CD4-positive, alpha-beta memory T cell (primary cell): ENCODE data around the gene TFAP2C. TPM values are rescaled to one million over a fixed set of nuclear protein-coding genes. Genes with fewer than 3 reads are reported as not detected.
"Not testable (repeated sequence)": the region's sequence is repeated elsewhere in the genome, so short reads cannot be mapped to it uniquely, and the experiment has no call there.

Experiments used
- CTCF ChIA-PET: fragments of 350-600 bp; sonication (Branson Sonifier 250); formaldehyde crosslinking; loops from one replicate; lab custom pipeline; 2021; ENCODE audit warnings: inconsistent platforms; ENCODE audit not compliant: partially characterized antibody; lab: Charles Lee
- POLR2A ChIA-PET: fragments of 350-600 bp; sonication (Branson Sonifier 250); formaldehyde crosslinking; loops from one replicate; lab custom pipeline; 2021; ENCODE audit not compliant: partially characterized antibody; lab: Charles Lee
- DNase-seq, 5 donors: peaks; one replicate each; pipeline versions ENCODE4 v3.0.0 to v3.0.0-alpha.2; 2020 to 2022; ENCODE audit warnings: mixed read lengths in 1 of 5
- H3K27ac ChIP-seq: one replicate; pipeline ENCODE4 v1.7.0; 2013; ENCODE audit warnings: low read depth, low read length
- H3K27me3 ChIP-seq: 2 replicates; pipeline ENCODE4 v1.7.0; 2013; ENCODE audit warnings: mild to moderate bottlenecking, low read length, moderate library complexity; ENCODE audit not compliant: insufficient read depth
- H3K36me3 ChIP-seq: 2 replicates; pipeline ENCODE4 v1.7.0; 2013; ENCODE audit warnings: mild to moderate bottlenecking, low read length, moderate library complexity; ENCODE audit not compliant: insufficient read depth
- H3K4me1 ChIP-seq: 2 replicates; pipeline ENCODE4 v1.7.0; 2013; ENCODE audit warnings: mild to moderate bottlenecking, low read length, moderate library complexity; ENCODE audit not compliant: insufficient read depth
- H3K4me3 ChIP-seq, 2 donors: one replicate each; pipeline ENCODE4 v1.7.0; 2013; ENCODE audit warnings: low read length in 2 of 2, mild to moderate bottlenecking in 1 of 2
- H3K9me3 ChIP-seq, 2 donors: one replicate each; pipeline ENCODE4 v1.7.0; 2013; ENCODE audit warnings: low read length in 2 of 2, control low read depth in 1 of 2; ENCODE audit not compliant: control insufficient read depth in 1 of 2
- H3K27ac Mint-ChIP-seq, 7 donors: one replicate each; pipeline ENCODE4 v1.8.0; 2020 to 2021; ENCODE audit warnings: mixed read lengths in 7 of 7, mild to moderate bottlenecking in 6 of 7, inconsistent platforms in 3 of 7, moderate library complexity in 3 of 7
- H3K27me3 Mint-ChIP-seq, 2 donors: one replicate each; pipeline ENCODE4 v1.8.0; 2020 to 2021; ENCODE audit warnings: mixed read lengths in 2 of 2
- H3K36me3 Mint-ChIP-seq, 2 donors: one replicate each; pipeline ENCODE4 v1.8.0; 2020 to 2021; ENCODE audit warnings: mixed read lengths in 2 of 2, inconsistent platforms in 1 of 2, mild to moderate bottlenecking in 1 of 2
- H3K4me1 Mint-ChIP-seq, 4 donors: one replicate each; pipeline ENCODE4 v1.8.0; 2020 to 2021; ENCODE audit warnings: mixed read lengths in 4 of 4, mild to moderate bottlenecking in 1 of 4
- H3K4me3 Mint-ChIP-seq, 8 donors: one replicate each; pipeline ENCODE4 v1.8.0; 2020 to 2021; ENCODE audit warnings: mixed read lengths in 8 of 8, mild to moderate bottlenecking in 7 of 8, moderate library complexity in 6 of 8, inconsistent platforms in 3 of 8
- H3K9me3 Mint-ChIP-seq, 8 donors: one replicate each; pipeline ENCODE4 v1.8.0; 2020 to 2021; ENCODE audit warnings: mixed read lengths in 8 of 8, mild to moderate bottlenecking in 5 of 8, inconsistent platforms in 3 of 8, moderate library complexity in 1 of 8
- intact Hi-C: fragments of 100-400 bp; cut with micrococcal nuclease; formaldehyde crosslinking; loops from one replicate; pipeline ENCODE4 v1.15.1; 2023
- polyA plus RNA-seq, 2 donors: library from polyadenylated mRNA; unstranded; fragments of 300-500 nt; fragmentation: Illumina TruSeq; gene quantifications; one replicate each; pipeline ENCODE4 v1.2.3, GENCODE V29; 2021
- total RNA-seq, 2 experiments: library from RNA; stranded (reverse); gene quantifications; one replicate each; pipeline ENCODE4 v1.2.3, GENCODE V29; 2021

The TFAP2C gene
- total and polyA plus RNA-seq, 4 experiments from 2014 or later, result not detected

GRCh38 chr20:56656632-56657031, 27.5 kb downstream of the TFAP2C start:
- Mint-ChIP-seq H3K9me3 (no peaks in the 10 kb centered on the region), H3K27ac (no peak overlapping the region), H3K4me1 (no peaks in the 10 kb centered on the region), H3K36me3 (no peaks in the 10 kb centered on the region), H3K27me3 (peaks cover 3 to 4% of the 10 kb centered on the region in 2 donors), H3K4me3 (no peak overlapping the region)
- Histone ChIP-seq H3K27me3 (no peaks in the 10 kb centered on the region), H3K27ac (no peak overlapping the region), H3K4me3 (no peak overlapping the region), H3K4me1 (no peaks in the 10 kb centered on the region), H3K9me3 (no peaks in the 10 kb centered on the region), H3K36me3 (no peaks in the 10 kb centered on the region)
- CTCF ChIA-PET, result no interaction called here
- intact Hi-C loops, result no loop called here
- POLR2A ChIA-PET, result no interaction called here
- DNase-seq, result no peak

GRCh38 chr20:56657879-56658278, 28.8 kb downstream of the TFAP2C start:
- no peaks in the 10 kb centered on the region for H3K9me3 ChIP-seq
- Mint-ChIP-seq H3K27me3 (peaks cover 3 to 4% of the 10 kb centered on the region in 2 donors), H3K4me3 (no peak overlapping the region), H3K36me3 (no peaks in the 10 kb centered on the region), H3K9me3 (no peaks in the 10 kb centered on the region), H3K4me1 (no peaks in the 10 kb centered on the region), H3K27ac (no peak overlapping the region)
- H3K4me3 ChIP-seq, result no peak overlapping the region
- no peak overlapping the region for H3K27ac ChIP-seq
- intact Hi-C loops, result no loop called here
- POLR2A ChIA-PET, result no interaction called here
- no peaks in the 10 kb centered on the region for H3K27me3 ChIP-seq
- no peak for DNase-seq
- CTCF ChIA-PET, result no interaction called here
- H3K4me1 ChIP-seq, result no peaks in the 10 kb centered on the region
- no peaks in the 10 kb centered on the region for H3K36me3 ChIP-seq

DNA sequence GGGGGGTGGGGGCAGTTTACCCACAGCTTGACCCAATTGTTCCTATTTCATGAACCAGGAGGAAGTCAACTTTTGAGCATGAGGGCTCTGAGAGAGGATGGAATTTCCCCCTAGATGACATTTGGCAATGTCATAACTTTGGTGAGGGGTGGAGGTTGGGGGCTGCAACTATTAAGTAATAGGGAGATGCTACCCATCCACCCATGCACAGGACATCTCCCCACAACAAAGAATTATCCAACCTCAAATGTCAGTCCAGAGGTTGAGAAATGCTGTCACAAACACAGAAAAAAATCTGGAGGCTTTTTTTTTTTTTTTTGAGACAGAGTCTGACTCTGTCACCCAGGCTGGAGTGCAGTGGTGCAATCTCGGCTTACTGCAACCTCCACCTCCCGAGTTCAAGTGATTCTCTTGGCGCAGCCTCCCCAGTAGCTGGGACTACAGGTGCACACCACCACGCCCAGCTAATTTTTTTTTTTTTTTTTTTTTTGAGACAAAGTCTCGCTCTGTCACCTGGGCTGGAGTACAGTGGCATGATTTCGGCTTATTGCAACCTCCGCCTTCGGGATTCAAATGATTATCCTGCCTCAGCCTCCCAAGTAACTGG, 29.3 kb downstream of the TFAP2C start:
- H3K4me1 ChIP-seq, H3K4me1 Mint-ChIP-seq, H3K27ac Mint-ChIP-seq, H3K27me3 ChIP-seq, H3K4me3 ChIP-seq, H3K27ac ChIP-seq, H3K9me3 ChIP-seq, H3K9me3 Mint-ChIP-seq, intact Hi-C loops, H3K27me3 Mint-ChIP-seq, DNase-seq, H3K36me3 Mint-ChIP-seq, POLR2A ChIA-PET, H3K4me3 Mint-ChIP-seq, CTCF ChIA-PET, H3K36me3 ChIP-seq: not testable (repeated sequence)

DNA sequence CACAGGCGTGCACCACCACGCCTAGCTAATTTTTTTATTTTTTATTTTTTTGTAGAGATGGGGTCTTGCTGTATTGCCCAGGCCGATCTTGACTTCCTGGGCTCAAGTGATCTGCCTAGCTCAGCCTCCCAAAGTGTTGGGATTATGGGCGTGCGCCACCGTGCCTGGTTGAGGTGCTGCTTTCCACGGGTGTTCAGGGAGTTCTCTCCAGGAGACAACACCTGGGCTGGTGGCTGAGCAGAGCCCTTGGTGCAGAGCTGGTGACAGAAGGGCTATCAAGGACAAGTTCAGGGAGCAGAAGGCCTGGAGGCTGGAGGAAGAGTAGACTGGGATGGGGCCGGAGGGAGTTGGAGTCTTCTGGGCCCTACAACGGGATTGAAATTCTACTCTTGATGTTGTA, 34.6 kb downstream of the TFAP2C start:
- H3K36me3 Mint-ChIP-seq, result no peaks in the 10 kb centered on the region
- intact Hi-C loops, result no loop called here
- ChIA-PET CTCF (no interaction called here), POLR2A (no interaction called here)
- Histone ChIP-seq H3K4me1 (no peaks in the 10 kb centered on the region), H3K27me3 (no peaks in the 10 kb centered on the region), H3K9me3 (no peaks in the 10 kb centered on the region), H3K36me3 (no peaks in the 10 kb centered on the region), H3K4me3 (no peak overlapping the region), H3K27ac (no peak overlapping the region)
- no peak overlapping the region for H3K4me3 Mint-ChIP-seq
- DNase-seq, result no peak
- no peaks in the 10 kb centered on the region for H3K9me3 Mint-ChIP-seq
- H3K27ac Mint-ChIP-seq, result no peak overlapping the region
- no peaks in the 10 kb centered on the region for H3K27me3 Mint-ChIP-seq
- no peaks in the 10 kb centered on the region for H3K4me1 Mint-ChIP-seq

GRCh38 chr20:56664796-56665195, 35.7 kb downstream of the TFAP2C start:
- Histone ChIP-seq H3K9me3 (no peaks in the 10 kb centered on the region), H3K4me1 (no peaks in the 10 kb centered on the region), H3K36me3 (no peaks in the 10 kb centered on the region), H3K27ac (no peak overlapping the region), H3K27me3 (no peaks in the 10 kb centered on the region), H3K4me3 (no peak overlapping the region)
- ChIA-PET POLR2A (no interaction called here), CTCF (no interaction called here)
- H3K36me3 Mint-ChIP-seq, result no peaks in the 10 kb centered on the region
- intact Hi-C loops, result no loop called here
- DNase-seq, result no peak
- H3K27ac Mint-ChIP-seq, result no peak overlapping the region
- H3K4me1 Mint-ChIP-seq, result no peaks in the 10 kb centered on the region
- no peak overlapping the region for H3K4me3 Mint-ChIP-seq
- no peaks in the 10 kb centered on the region for H3K27me3 Mint-ChIP-seq
- no peaks in the 10 kb centered on the region for H3K9me3 Mint-ChIP-seq

- intact Hi-C loops, result no loop called here
- no peaks in the 10 kb centered on the region for H3K36me3 Mint-ChIP-seq
- Histone ChIP-seq H3K9me3 (no peaks in the 10 kb centered on the region), H3K27ac (no peak overlapping the region), H3K36me3 (no peaks in the 10 kb centered on the region), H3K27me3 (no peaks in the 10 kb centered on the region), H3K4me1 (no peaks in the 10 kb centered on the region), H3K4me3 (no peak overlapping the region)
- no peaks in the 10 kb centered on the region for H3K9me3 Mint-ChIP-seq
- no peak overlapping the region for H3K27ac Mint-ChIP-seq
- no peak overlapping the region for H3K4me3 Mint-ChIP-seq
- no peaks in the 10 kb centered on the region for H3K4me1 Mint-ChIP-seq
- POLR2A ChIA-PET, result no interaction called here
- DNase-seq, result no peak
- CTCF ChIA-PET, result no interaction called here
- no peaks in the 10 kb centered on the region for H3K27me3 Mint-ChIP-seq
Measured at GRCh38 chr20:56665806-56666205, 36.7 kb downstream of the TFAP2C start.

DNA sequence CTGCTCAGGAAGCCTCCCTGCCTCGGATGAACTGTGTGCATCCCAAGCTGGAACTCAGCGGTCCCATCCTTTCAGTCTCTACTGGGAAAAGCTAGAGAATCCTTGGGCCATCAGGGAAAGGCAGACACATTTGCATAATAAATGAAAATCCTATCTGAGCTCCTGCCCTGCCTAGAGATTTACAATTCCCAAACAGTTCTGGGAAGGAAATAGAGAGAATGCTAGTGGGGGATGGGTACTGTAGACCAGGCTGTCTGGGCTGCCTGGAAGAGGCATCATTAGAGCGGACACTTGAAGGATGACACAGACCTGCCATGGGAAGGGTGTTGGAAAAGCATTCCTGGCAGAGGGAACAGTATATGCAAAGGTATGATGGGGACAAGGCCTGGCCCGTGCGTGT, 44.3 kb downstream of the TFAP2C start:
- CTCF ChIA-PET, result no interaction called here
- no peaks in the 10 kb centered on the region for H3K9me3 ChIP-seq
- Mint-ChIP-seq H3K4me1 (peaks cover 0 to 1% (median 0%) of the 10 kb centered on the region in 4 donors), H3K9me3 (peaks cover 0 to 4% (median 0%) of the 10 kb centered on the region in 8 donors), H3K27me3 (peaks cover 3% of the 10 kb centered on the region in 2 donors), H3K27ac (no peak overlapping the region), H3K36me3 (no peaks in the 10 kb centered on the region), H3K4me3 (no peak overlapping the region)
- no peaks in the 10 kb centered on the region for H3K27me3 ChIP-seq
- POLR2A ChIA-PET, result no interaction called here
- H3K27ac ChIP-seq, result no peak overlapping the region
- intact Hi-C loops, result no loop called here
- H3K4me3 ChIP-seq, result no peak overlapping the region
- no peaks in the 10 kb centered on the region for H3K36me3 ChIP-seq
- H3K4me1 ChIP-seq, result no peaks in the 10 kb centered on the region
- DNase-seq, result no peak

- Mint-ChIP-seq H3K27ac (no peak overlapping the region), H3K4me1 (peaks cover 0 to 1% (median 0%) of the 10 kb centered on the region in 4 donors), H3K36me3 (no peaks in the 10 kb centered on the region), H3K27me3 (peaks cover 3% of the 10 kb centered on the region in 2 donors), H3K9me3 (peaks cover 0 to 4% (median 0%) of the 10 kb centered on the region in 8 donors), H3K4me3 (no peak overlapping the region)
- H3K4me1 ChIP-seq, result no peaks in the 10 kb centered on the region
- H3K9me3 ChIP-seq, result no peaks in the 10 kb centered on the region
- no peaks in the 10 kb centered on the region for H3K27me3 ChIP-seq
- DNase-seq, result no peak
- intact Hi-C loops, result no loop called here
- no peak overlapping the region for H3K4me3 ChIP-seq
- H3K36me3 ChIP-seq, result no peaks in the 10 kb centered on the region
- ChIA-PET CTCF (no interaction called here), POLR2A (no interaction called here)
- H3K27ac ChIP-seq, result no peak overlapping the region
Measured at GRCh38 chr20:56676001-56676400, 46.9 kb downstream of the TFAP2C start.
